AML-193 (cell line): ENCODE data around the gene GSE1.

ENCODE experiments used
- DNase-seq, 2 experiments: peaks; one replicate each; lab custom pipeline; 2025; lab: John Stamatoyannopoulos, UW

The GSE1 gene

DNA sequence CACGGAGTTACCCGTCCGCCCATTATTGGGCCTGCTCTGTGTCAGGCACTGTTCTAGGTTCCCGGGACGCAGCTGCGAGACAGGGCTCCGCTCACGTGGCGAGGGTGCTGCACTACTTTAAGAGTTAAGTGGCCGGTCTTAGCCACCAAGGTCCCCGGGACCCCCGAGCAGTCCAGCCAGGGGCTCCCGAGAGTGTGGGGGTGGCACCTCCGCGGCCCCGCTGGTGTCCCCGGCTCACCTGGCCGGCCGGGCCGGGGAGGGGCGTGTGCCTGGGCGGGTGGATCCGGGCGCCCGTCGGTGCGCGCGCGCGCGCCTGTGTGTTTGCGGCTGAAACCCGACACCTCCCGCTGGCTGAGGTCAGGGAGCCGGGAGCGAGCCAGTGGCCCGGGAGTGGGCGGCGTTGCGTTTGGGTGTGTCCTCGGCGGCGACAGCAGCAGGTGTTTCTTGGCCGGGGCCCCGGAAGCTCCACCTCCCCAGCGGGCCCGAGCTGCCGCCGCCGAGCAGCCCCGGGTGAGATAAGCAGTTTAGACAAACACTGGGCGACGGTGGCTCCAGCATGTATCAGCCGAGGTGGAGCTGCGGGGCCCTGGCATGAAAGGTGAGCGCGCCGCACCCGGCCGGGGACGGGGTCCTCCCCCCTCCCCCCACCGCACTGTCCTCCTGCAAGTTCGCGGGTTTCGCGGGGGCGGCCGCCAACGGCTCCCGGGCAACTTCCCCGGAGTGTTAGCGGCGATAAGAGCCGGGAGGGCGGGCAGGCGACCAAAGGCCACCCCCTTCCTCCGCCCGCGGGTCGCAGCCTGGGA lies at the start of gene GSE1:
Gene GSE1, plus strand, starts transcription at position 522 of the 803 bp plus-strand sequence. Its CDS starts 70 bp downstream, at position 592.
- peak; percentile 69 to 73 for DNase-seq

DNA sequence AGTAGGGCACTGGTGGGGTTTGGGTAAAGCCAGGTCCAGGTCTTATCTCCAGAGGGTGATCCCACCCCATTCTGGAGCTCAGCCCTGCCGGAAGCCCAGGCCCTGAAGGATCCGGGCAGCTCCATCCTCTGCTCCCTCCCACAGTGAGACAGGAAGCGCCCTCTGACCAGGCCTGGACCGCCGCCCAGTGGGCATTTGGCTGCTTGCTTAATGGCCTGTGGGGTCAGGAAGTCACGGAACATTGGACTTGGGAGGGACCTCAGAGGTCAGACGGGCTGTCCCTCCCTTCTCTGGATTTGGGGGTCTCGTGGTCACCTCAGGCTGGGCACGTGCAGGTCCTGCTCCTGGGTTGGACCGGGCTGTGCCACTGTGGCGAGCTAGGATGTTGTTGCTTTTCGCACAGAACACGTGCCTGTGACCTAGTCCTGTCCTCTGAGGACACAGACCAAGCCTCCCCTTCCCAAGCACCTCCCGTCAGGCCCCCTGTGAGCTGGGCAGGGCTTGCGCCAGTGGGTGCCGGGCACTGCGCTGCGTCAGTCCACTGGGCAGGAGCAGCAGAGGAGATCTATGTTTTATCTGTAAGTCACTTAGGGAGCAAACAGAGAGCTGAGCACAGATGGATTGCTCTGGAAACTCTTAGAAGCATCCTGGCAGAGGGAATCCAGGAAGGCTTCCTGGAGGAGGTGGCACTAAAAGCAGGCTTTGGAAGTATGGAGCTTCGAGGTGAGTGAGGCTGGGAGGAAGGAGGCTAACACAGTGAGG lies 49.4 kb upstream of the GSE1 start:
- DNase-seq: no peak

DNA sequence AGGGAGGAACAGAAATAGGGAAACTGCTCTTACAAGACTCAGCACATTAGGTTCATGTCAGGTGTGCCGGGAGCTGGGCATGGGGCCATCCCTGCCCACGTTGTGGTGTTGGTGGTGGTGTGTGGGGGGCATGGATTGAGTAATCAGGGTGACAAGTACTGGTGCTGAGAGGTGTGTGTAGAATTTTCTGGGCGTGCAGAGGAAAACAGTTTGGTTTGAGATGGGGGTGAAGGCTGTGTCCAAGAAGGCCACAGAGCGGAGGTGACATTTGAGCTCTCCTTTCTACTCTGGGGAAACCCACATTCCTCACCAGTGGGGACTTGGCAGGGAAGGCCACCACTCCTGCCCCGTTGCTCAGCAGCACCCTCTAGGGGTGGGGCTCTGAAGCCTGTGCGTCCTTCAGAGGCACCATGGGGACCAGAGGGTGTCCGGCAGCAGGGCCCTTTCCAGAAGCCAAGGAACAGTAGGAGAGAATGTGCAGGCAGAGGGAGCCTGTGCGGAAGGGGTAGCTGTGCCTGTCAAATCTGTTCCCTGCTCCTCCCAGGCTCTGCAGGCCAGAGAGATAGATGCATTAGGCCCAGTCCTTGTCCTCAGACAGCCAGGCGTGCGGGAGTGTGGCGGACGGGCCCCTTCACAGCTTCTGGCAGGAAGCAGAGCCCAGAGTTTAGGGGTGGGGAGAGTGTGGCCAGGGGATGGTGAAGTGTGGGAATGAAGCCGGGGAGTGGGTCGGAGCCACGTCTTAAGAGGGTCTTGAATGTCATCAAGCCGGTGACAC lies 48.7 kb upstream of the GSE1 start:
- DNase-seq: peak in 1 of 2 experiments; percentile 16

DNA sequence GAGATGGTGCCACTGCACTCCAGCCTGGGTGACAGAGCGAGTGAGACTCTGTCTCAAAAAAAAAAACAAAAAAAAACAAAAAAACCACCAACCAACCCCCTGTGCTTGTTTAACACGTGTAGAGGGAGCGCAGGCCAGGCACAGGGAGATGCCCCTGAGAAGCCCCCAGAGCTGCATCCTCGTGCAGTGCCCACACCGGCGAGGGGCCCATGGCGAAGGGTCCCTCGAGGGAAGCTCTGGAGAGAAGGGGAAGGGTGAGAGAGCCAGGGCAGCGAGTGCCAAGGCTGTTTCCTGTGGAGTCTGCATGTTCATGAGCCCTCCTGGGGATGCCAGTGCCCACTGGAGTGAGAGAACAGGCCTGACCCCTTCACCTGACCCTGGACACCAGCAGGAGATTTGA lies 47.8 kb upstream of the GSE1 start:
- no peak for DNase-seq

DNA sequence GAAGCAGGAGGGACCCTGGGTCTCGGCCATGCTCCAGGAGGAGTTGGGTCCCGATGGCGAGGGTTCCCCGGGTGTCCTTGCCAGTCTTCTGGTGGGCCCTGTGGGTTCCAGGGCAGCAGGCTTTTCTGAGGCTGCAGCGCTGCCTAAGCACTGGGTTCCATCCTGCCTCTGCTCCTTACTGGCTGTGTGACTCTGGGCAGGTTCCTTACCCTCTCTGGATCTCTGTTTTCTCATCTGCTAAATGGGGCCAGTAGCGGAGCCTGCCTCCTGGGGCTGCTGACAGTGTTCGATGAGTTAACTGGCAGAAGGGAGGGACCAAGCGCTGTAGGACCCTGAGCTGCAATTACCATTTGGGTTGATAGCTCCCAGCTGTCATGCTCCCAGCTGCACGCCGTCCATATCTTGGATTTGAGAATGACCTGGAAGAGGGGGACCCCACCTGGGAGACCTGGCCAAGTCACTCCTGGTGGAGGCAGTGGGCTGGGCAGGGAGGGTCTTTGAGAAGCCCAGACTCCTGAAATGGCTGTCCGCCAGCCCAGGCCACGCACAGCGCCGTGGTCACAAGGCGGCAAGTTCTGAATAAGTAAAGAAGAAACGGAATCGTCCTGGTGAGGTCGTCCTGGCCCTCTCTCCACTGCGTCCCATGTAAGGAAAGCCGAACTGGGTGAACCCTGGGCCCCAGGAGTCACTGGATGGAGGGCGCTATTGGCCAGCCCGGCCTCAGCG lies 47.2 kb upstream of the GSE1 start:
- DNase-seq: no peak

DNA sequence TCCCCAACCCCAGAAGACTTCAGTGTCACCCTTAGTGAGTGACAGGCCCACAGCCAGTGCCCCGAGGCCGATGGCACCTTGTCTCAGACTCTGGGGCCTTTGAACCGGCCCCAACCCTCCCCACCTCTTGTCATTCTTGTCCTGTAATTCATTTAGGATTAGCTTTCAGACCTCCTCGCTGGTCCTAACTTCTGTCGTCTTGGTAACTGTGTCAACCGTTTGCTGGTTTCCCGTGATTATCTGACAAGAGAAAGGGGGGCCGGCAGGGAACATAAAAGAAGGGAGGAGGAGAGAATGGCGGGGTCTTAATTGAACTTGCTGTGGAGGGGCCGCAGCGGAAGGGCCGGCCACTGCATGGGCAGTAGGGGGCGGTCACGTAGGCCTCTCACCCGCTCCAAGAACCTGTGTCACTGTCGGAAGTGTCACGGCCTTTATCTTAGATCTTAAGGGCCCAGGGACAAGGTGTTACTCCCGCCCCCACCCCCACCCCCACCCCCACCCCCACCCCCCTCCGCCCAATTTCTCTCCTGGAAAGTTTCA lies 46.5 kb upstream of the GSE1 start:
- DNase-seq: no peak

DNA sequence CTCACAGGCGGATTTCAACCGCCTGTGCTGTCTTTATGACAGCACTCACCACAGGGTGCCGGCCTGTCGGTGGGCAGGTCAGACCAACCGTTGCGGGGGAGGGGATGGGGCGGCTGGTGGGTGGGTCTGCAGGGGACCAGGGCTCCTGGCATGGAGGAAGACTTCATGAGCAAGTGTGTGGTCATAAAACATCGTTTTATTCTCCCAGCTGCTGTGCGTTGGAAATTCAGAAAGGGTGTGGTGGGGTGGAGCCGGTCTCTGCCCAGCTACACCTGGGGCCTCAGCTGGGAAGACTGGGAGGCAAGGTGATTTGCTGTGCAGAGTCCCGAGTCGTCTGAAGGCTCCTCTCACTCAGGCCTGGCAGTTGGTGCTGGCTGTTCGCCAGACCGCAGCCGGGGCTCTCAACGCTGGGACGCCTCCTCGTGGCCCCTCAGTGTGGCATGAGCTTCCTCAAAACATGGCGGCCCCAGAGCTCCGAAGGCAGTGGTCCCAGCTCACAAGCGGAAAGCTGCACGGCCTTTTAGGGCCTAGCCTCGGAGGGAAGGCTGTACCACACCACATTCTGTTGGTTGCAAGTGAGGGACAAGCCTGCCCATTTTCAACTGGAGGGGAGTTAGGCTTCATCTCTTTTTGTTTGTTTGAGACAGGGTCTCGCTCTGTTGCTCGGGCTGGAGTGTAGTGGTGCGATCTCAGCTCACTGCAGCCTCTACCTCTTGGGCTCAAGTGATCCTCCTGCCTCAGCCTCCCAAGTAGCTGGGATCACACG lies 45.8 kb upstream of the GSE1 start:
- no peak for DNase-seq

DNA sequence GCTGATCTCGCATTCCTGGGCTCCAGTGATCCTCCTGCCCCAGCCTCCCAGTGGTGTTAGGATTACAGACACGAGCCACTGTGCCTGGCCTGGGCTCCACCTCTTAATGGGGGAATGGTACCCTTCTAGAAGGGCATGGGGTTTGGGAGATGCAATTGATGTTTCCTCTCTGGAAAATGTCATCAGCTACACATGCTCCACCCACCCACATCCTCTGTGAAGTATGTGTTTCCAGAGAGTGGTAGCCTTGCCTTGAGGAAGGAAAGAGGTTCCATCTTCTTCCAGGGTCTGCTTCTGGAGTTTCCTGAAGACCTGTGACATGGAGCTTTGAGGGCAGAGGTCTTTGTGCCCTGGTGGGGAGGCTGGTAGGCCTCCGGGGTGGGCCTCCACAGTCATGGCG lies 45.2 kb upstream of the GSE1 start:
- no peak for DNase-seq

DNA sequence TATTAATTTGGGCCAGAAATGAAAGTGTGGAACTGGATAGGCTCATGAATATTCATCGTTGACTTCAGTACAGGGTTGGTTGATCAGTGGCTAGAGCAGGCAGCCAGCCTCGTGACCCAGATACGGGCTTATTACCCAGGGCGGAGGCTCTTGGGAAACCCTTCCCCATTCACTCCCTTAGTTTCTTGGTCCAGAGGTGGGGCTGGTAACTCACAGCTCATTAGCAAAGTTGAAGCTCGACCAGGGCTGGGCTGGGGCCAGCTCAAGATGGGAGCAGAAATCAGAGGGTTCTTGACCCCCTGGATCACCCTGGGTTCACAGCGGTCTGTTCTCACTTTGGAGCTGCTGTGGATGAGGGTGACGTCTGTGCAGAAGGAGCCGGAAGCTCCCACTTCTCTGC lies 44.6 kb upstream of the GSE1 start:
- DNase-seq: no peak

DNA sequence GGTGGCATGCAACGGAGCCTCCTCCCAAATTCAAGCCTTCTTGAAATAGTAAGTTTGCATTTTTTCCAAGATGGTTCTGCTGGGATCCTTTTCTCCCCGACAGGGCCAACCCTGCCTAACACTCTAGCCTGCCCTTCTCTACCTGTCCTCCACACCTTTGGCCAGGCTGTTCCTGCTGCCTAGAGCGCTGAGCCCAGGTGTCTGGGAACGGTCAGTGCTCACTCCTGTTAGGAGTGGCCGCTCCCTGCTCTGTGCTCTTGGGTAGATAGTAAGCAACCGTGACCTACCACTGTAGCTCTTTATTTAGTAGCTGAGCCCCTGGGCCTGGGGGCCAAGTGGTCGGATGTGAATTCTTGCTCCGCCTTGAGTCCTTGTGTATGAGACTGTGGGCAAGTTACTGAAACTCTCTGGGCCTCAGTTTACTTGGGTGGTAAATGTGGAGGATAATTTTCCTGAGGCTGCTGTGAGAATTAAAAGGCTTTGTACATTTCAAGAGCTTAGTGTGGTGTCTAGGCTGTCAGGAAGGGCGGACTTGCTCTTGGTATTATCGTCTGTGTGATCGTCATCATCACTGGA lies 44.0 kb upstream of the GSE1 start:
- no peak for DNase-seq

DNA sequence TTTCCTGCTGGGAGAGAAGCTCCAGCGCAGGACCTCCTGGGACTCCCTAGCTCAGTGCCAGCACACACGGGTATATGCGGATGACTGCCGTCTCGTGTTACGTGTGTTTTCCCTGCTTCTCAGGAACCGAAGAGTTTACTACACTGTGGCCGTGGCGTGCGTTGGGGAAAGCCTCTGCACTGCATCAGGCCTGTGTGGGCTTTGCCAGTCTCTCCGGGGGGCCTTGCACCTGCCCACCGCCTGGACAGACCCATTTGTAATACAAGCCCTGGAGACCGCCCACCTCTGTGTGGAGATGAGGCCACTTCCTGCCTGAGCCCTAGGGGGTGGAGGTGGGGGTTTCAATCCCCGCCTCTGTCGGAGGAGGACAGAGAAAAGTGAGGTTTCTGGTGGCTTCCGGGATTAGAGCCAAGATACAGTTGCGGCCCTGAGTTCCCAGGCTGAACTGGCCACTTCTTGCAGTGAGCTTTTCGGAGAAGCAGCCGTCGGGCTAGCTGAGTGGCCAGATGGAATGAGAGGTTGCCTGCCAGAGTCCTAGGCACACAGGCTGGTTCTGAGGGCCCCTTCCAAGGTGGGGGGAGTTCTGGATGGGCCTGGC lies 43.4 kb upstream of the GSE1 start:
- DNase-seq: peak; percentile 75 to 83

DNA sequence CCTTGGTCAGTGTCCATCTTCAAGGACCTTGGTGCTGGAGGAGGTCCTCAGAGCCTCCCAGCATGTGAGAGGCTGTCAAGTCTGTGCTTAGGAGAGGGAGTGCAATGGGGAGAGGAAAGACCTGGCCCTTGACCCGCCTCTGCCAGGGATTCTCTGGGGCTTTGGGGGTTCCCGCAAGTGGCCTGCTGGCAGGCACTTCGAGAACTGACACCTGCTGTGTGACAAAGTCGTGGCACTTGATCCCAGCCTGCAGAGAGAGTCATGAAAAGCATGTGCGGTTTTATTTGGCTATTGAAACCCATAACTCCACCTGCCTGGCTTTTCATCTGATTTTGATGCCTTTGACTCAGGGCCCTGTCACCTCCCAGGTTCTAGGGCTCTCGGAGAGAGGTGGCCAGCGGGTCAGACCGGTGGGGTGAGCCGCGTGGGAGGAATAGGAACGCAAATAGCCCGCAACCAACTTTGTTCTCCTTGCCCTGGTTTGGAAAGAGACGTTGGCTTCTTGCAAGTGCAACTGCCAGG lies 42.8 kb upstream of the GSE1 start:
- peak in 1 of 2 experiments; percentile 46 for DNase-seq

DNA sequence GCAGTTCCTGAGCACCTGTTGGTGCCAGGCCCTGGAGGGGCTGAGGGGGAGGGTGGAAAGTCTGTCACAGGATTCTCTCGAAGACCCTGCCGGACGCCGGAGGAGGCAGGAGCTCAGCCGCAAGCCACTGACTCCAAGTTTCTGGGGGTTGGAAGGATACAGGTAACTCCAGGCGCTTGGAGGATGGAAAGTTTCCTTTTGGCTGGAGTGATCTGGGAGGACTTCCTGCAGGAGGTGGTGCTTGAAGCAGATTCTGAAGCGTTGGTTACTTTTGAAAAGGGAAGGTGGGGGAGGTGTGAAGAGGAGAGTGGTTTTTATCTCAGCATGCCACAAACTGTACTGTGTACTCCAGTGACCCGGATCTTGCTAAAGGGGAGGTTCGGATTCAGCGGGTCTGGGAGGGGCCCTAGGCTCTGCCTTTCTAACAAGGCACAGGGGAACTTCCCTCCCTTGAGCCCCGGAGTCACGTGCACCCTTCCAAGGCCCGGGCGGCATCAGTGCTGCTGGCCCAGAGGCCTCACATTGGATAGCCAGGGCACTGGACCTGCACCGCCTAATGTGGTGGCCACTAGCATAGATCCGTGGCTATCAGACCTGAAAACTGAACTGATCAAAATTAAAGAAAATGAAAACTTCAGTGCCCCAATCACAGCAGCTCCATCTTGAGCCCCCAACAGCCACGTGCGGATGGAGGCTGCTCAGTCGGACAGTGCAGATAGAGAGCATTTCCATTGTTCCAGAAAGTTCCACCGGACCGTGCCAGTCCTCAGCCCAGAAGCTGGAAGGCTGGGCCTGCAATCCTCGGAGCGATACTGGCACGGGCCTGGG lies 42.2 kb upstream of the GSE1 start:
- DNase-seq: peak; percentile 95 to 97

DNA sequence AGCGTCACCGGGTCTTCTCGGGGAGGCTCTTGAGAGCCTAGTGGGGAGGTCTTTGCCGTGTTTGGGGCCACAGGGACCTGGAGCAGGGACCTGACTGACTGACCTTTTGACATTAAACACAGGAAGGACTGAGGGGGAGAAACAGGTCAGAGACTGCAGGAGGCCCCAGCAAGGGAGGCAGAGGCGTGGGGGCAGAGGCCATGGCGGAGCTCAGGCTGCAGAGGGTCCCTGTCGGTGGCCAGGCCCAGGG lies 41.6 kb upstream of the GSE1 start:
- DNase-seq: no peak

DNA sequence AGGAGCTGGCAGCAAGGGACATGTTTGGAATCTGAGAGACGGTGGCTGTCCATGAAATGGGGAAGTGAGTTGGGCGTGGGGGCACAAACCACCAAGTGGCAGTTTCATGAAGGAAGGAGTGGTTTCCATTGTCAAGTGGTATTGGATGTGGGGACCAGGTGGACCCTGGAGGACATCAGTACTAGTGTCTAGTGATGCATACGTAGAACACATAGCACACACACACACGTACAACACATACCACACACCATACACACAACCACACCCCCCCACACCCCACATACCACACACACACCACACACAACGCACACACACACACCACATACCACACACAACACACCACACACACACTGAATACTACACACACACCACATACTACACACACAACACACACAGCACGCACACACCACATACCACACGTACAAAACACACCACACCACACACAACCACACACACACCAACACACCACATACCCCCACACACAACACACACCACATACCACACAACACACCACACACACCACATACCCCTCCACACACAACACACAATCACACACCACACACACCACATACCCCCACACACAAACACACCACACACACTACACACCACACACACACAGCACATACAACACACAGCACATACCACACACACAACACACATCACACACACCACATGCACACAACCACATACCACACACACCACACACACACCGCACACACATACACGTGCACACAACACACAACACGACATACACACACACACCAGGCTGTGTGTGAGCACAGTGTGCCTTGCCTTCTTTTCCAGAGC lies 41.1 kb upstream of the GSE1 start:
- peak; percentile 90 to 92 for DNase-seq

DNA sequence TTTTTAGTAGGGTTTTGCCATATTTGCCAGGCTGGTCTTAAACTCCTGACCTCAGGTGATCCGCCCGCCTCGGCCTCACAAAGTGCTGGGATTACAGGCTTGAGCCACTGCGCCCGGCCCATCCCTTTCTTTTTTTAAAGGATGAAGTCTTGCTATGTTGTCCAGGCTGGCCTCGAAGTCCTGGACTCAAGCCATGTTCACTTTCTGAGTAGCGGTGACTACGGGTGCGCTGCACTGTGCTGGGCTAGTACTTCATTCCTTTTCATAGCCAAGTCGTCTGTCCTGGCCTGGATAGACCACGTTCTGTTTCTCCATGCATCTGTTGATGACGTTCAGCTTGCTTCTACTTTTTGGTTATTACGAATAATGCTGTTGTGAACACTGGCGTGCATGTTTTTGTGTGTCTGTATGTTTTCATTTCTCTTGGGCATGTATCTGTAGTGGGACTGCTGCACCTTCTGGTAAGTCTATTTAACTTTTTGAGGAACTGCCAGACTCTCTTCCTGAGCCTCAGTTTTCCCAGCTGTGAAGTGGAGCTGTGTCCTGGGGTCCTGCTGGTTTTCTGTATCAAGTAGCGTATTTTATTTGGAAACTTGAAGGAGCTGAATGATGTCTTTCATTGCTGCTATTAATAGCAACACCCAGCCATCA lies 40.0 kb upstream of the GSE1 start:
- no peak for DNase-seq

DNA sequence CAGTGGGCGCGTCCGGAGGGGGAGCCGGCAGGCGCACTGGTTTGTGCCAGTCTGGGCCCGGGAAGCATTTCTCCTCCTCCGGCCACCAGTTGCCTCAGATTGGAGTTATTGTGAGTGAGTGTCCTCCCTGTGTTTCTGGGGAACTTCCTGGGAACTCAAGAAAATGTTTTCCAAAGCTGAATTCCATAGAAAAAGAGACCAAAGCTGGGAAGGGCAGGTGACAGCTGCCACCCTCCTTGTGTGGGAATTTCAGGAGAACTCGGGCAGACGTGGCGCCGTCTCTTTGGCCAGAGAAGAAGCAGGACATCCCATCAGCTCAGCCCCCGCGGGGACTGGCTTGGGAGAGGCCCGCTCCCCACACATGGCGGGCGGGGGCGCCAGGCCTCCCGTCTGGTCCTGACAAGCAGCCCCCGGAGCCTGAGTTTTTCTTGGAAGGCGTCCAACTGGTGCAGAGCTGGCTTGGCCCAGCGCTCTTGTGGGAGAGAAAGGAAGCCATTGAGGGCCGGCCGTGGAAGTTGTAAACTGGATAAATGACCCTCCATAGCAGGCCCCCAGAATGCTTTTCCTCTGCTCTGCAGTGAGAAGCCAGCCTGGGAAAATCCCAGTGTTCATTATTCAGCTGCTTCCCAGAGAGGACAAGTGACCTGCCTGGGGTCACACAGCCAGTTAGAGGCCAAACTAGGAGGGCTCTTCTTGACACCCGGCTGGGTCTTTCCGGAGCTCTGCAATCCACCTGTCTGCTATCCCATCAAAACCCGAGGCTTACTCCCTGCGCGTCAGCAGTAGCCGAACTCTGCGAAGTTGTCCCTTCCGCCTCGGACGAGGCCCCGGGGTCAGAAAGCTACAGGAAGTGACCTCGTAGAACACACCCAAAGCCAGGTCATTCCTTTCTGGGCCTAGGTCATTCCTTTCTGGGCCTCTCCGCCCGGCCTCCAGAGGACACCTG lies 39.2 kb upstream of the GSE1 start:
- DNase-seq: no peak
